Measurements from ENCODE around the gene CYSRT1. TPM values are rescaled to one million over a fixed set of nuclear protein-coding genes. Genes with fewer than 3 reads are reported as not detected.

CYSRT1 gene
- total RNA-seq, 1 donor from 2014 or later = 0.17 TPM

DNA sequence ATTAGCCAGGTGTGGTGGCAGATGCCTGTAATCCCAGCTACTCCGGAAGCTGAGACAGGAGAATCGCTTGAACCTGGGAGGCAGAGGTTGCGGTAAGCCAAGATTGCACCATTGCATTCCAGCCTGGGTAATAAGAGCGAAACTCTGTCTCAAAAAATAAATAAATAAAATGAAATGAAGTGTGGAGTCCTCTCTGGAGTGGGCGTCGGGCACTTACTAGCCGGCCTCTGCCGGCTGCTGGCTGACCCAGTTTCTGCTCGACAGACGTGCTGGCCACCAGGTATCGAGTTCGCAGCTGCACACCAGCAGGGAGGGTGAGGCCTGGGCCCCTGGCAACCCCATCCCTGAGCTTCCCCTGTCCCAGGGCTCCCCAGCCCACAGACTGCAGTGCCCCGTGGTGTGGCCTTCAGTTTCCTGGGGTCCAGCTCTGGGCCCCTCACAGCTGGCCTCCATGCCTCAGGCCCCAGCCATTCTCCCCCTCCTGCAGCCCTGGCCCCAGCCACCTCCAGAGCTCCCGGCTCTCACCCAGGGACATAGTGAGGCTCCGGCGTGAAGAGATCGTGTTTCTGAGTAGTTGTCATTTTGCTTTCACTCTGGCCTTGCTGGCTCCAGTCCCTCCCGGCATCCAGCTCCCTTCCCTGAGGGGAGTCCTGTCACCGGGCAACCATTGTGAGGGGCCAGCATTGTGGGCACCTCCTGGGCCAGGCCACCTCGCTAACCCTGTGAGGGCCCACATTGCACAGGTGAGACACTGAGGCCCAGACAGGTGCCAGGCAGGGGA is 22.4 kb downstream of the CYSRT1 start:
- H3K4me3 ChIP-seq (ENCODE audit: low read depth, low read length) = no peak overlapping the region
- TF ChIP-seq, protein P1, sequence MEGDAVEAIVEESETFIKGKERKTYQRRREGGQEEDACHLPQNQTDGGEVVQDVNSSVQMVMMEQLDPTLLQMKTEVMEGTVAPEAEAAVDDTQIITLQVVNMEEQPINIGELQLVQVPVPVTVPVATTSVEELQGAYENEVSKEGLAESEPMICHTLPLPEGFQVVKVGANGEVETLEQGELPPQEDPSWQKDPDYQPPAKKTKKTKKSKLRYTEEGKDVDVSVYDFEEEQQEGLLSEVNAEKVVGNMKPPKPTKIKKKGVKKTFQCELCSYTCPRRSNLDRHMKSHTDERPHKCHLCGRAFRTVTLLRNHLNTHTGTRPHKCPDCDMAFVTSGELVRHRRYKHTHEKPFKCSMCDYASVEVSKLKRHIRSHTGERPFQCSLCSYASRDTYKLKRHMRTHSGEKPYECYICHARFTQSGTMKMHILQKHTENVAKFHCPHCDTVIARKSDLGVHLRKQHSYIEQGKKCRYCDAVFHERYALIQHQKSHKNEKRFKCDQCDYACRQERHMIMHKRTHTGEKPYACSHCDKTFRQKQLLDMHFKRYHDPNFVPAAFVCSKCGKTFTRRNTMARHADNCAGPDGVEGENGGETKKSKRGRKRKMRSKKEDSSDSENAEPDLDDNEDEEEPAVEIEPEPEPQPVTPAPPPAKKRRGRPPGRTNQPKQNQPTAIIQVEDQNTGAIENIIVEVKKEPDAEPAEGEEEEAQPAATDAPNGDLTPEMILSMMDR (conservative IDR thresholded peaks at IDR 0.05; ENCODE audit: low read depth, low read length) = no peak
- DNase-seq (ENCODE audit: low read depth) = no peak

DNA sequence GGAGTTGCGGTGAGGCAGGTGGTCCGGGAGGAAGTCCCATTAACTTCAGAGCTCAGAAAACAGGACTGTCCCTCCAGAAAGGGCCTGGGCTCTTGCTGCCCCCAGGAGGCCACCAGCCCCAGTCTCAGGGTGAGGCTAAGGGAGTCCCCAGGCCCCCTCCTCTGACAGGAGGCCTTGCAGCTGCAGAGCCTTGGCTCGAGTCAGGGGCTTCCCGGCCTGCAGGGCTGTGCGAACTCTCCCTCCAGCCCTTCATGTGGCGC is 22.9 kb downstream of the CYSRT1 start:
- DNase-seq (ENCODE audit: low read depth) = no peak
- TF ChIP-seq, protein P1 (conservative IDR thresholded peaks at IDR 0.05; ENCODE audit: low read depth, low read length) = no peak
- H3K4me3 ChIP-seq (ENCODE audit: low read depth, low read length) = no peak overlapping the region

DNA sequence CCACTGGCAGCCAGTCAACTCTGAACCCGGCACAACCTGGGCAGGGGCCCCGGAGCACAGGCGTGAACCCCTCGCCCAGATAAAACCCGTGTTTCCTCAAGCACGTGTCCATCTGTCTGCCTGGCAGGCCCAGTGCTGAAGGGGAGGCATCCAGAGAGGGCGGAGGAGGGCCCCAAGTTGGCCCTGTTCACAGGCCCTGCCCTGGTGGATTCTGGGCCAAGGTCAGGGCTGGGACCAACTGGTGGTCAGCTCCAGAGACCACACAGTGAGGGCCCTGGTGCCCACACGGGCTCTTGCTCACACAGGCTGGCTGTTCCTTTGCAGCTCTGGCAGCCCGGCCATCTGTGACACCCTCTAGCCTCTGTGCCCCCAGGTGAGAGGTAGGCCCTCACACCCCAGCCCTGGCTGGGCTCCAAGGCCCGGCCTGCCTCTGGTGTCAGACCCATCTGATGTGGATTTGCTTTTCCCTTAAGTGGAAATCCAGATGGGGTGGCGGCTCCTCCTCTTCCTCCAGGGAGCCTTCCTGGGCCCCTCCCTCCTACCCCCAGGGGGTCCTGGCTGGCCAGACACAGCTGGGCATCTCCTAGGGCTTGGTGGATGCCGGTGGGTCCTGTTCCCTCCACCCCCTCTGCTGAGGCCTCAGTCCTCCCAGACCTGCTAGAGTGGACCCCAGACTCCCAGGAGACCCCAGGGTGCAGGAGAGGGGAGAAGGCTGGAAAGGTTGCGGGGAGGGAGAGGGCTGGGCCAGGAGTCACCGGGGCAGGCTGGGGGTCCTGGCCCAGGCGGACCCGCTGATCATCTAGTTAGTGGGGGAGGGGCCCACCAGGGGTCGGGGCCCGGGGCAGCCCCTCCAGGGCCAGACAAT is 25.6 kb downstream of the CYSRT1 start:
- TF ChIP-seq, protein P1 (conservative IDR thresholded peaks at IDR 0.05; ENCODE audit: low read depth, low read length) = no peak
- no peak overlapping the region for H3K4me3 ChIP-seq (ENCODE audit: low read depth, low read length)
- no peak for DNase-seq (ENCODE audit: low read depth)

DNA sequence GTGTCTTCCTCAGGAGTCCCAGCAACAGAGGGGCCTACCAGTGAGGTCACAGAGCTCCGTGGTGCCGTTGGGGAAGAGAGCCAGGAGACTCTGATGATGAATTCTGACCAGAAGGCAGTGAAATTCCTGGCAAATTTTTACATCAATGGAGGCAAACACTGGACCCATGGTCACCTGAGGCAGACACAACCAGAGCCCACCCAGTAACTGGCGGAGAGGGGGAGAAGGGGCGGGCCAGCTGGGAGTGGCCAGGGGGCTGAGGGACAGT is 26.2 kb downstream of the CYSRT1 start, which contains the start of gene STPG3:
Gene STPG3, plus strand, starts transcription at position 93 of the 268 bp plus-strand sequence. Its CDS starts 1 bp downstream, at position 94.
- no peak within 1 kb of the TSS for H3K4me3 ChIP-seq (ENCODE audit: low read depth, low read length)
- TF ChIP-seq, protein P1 (conservative IDR thresholded peaks at IDR 0.05; ENCODE audit: low read depth, low read length) = no peak
- no peak for DNase-seq (ENCODE audit: low read depth)

DNA sequence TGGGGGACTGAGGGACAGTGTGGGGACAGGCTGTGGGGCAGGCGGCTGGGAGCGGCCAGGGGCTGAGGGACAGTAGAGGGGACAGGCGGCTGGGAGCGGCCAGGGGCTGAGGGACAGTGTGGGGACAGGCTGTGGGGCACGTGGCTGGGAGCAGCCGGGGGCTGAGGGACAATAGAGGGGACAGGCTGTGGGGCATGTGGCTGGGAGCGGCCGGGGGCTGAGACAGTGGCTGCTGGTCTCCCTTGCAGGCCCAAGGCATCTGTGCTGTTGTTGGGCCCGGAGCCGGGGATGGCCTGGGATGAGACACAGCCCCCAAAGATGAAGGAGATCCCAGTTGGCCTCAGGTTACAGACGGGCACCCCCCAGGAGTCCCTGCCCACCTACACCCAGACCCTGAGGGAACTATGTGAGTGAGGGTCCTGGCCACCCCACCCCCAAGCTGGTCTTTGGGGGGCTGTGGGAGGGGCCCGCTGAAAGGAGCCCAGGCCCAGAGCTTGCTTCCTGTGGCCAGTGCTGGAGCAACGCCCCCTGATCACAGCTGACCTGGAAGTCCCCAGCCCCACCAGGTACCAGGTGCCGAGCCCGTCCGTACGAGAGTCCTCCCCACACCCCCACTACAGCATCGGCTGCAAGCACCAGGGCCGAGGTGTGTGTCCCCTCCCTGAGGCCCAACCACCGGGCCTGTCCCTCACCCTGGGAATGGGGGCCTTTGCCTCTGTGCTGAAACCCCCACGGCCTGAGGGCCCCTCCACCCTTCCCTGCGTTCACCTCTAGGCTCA is 26.7 kb downstream of the CYSRT1 start:
- DNase-seq (ENCODE audit: low read depth) = no peak
- TF ChIP-seq, protein P1 (conservative IDR thresholded peaks at IDR 0.05; ENCODE audit: low read depth, low read length) = no peak
- no peak overlapping the region for H3K4me3 ChIP-seq (ENCODE audit: low read depth, low read length)

DNA sequence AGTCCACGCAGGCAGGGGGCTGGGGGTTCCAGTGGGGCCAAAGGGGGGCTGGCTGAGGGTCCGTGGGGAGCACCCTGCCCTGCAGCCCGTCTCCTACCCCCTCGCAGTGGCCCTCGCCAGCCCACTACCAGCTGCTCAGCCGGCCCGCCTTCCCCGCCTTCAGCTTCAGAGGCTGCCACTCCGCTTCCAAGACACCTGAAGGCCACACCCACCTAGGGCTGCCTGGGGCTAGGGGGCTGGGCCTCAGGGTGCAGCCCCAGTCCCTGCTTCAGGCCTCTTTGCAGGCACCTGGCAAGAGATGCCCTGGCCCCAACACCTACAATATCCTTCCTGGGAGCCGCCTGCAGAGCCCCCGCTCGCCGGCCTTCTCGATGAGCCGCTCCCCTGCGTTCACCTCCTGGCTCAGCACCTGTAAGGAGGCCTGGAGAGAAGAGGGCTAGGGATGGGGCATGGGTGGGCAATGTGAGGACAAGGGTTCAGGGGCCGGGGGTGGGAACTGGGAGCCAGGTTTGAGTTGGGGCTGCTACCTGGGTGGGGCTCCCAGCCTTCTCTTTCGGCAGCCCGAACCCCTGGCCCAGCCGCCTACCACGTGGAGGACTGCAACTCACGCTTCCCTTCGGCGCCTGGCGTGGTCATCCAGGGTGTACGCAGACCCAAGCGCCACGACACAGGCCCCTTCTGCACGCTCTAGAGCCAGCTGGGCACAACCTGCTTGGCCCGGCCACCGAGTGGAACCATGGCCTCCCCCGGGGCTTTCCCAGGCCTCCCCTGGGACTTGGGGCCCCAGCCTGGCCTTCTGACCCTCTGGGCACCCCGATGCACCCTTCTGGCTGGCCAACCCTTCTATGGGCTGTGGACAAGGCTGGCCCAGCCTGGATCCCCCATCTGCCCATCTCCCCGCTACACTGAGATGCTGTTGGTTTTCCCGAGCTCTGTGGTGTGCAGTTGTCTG is 27.9 kb downstream of the CYSRT1 start:
- TF ChIP-seq, protein P1 (conservative IDR thresholded peaks at IDR 0.05; ENCODE audit: low read depth, low read length) = no peak
- DNase-seq (ENCODE audit: low read depth) = no peak
- H3K4me3 ChIP-seq (ENCODE audit: low read depth, low read length) = no peak overlapping the region
